Spleen (tissue), 11 donors: ENCODE measurements around the gene MAST4. TPM values are rescaled to one million over a fixed set of nuclear protein-coding genes. Genes with fewer than 3 reads are reported as not detected.

Source experiments
- DNase-seq: peaks from one replicate; pipeline ENCODE4 v3.0.0-alpha.2; 2020
- H3K27ac ChIP-seq, 8 donors: fragments of 200-600 bp; sonication (generic) in 7 of 8; 1 replicate in 4 of 8; 2 replicates in 4 of 8; pipeline versions ENCODE4 v1.5.0 to v1.8.0; 2016 to 2021; ENCODE audit warnings: inconsistent platforms in 4 of 8, mild to moderate bottlenecking in 4 of 8, moderate library complexity in 1 of 8
- H3K27me3 ChIP-seq, 7 donors: fragments of 200-600 bp; sonication (generic) in 6 of 7; replicated peaks in 1 of 7; 1 replicate in 4 of 7; 2 replicates in 3 of 7; pipeline versions ENCODE4 v1.5.0 to v1.8.0; 2016 to 2021; ENCODE audit warnings: inconsistent platforms in 3 of 7, mild to moderate bottlenecking in 1 of 7
- H3K36me3 ChIP-seq, 6 donors: fragments of 200-600 bp; sonication (generic) in 5 of 6; 1 replicate in 4 of 6; 2 replicates in 2 of 6; pipeline versions ENCODE4 v1.5.0 to v1.8.0; 2016 to 2021; ENCODE audit warnings: inconsistent platforms in 2 of 6
- H3K4me1 ChIP-seq, 6 donors: fragments of 200-600 bp; sonication (generic) in 5 of 6; 1 replicate in 3 of 6; 2 replicates in 3 of 6; pipeline versions ENCODE4 v1.5.0 to v1.8.0; 2016 to 2021; ENCODE audit warnings: inconsistent platforms in 3 of 6
- H3K4me3 ChIP-seq, 8 donors: fragments of 200-600 bp; sonication (generic) in 7 of 8; 1 replicate in 4 of 8; 2 replicates in 4 of 8; pipeline versions ENCODE4 v1.5.0 to v1.8.0; 2016 to 2021; ENCODE audit warnings: inconsistent platforms in 4 of 8, mild to moderate bottlenecking in 4 of 8, moderate library complexity in 2 of 8
- H3K9me3 ChIP-seq, 8 donors: fragments of 200-600 bp; sonication (generic) in 7 of 8; 1 replicate in 4 of 8; 2 replicates in 4 of 8; pipeline versions ENCODE4 v1.5.0 to v1.8.0; 2016 to 2021; ENCODE audit warnings: inconsistent platforms in 4 of 8
- POLR2A ChIP-seq, 3 donors: fragments of 450-650 bp; IDR thresholded peaks; one replicate each; pipeline ENCODE4 v1.5.1; 2017; ENCODE audit warnings: antibody characterized with exemption in 3 of 3, mild to moderate bottlenecking in 1 of 3
- POLR2AphosphoS5 ChIP-seq, 3 donors: sonication (generic); formaldehyde crosslinking; IDR thresholded peaks; one replicate each; pipeline ENCODE4 v1.5.1; 2017; ENCODE audit warnings: antibody characterized with exemption in 3 of 3
- WGBS, 5 donors: extraction: QIAGEN DNeasy Blood & Tissue Kit in 3 of 5; methylation state at CpG; one replicate each; pipeline versions ENCODE4 v1.1.5 to v1.1.7; 2013 to 2018; 5-methylcytosine and 5-hydroxymethylcytosine counted together
- intact Hi-C: fragments of 100-400 bp; cut with DNase I; formaldehyde crosslinking; loops from one replicate; pipeline ENCODE4 v1.15.0; 2023; ENCODE audit warnings: low total_unique reads
- polyA plus RNA-seq, 3 donors: library from polyadenylated mRNA; stranded (reverse); fragments of 200-250 nt; gene quantifications; one replicate each; pipeline ENCODE4 v1.2.1, GENCODE V29; 2013
- total RNA-seq, 7 donors: library from RNA; depleted of rRNA in 3 of 7; stranded (reverse); fragments of >200 nt in 3 of 7; fragmentation: NEBNext Ultra II Directional in 4 of 7; extraction: Animal tissue kit (Norgen Biotek cat#: 25700) in 4 of 7; gene quantifications; one replicate each; pipeline versions ENCODE4 v1.1.0 to v1.2.1, GENCODE V29; 2016 to 2021
- TF ChIP-seq, protein P1 (sequence below), 11 experiments: fragments of 200-600 bp in 7 of 11; fragments of 450-650 bp in 4 of 11; sonication (generic) in 4 of 11; IDR thresholded peaks in 8 of 11; conservative IDR thresholded peaks in 3 of 11; 1 replicate in 7 of 11; 2 replicates in 4 of 11; pipeline versions ENCODE4 v1.4.0 to v1.8.0; 2016 to 2021; ENCODE audit warnings: antibody characterized with exemption in 11 of 11, inconsistent platforms in 4 of 11, mild to moderate bottlenecking in 1 of 11
- donor health status: healthy with polysubstance abuse.
- donor health status: DM: no; HTN: no; CAD: no; lungs with moderate emphysema.
- donor health status: DM: no; HTN: no; CAD: no.
- donor health status: Bipolar disorder and iron deficiency.
- donor health status: healthy.
- donor health status: DM: no; HTN: no; CAD: no.
- donor health status: DM: yes; HTN: yes; CAD: no.

The MAST4 gene
- total and polyA plus RNA-seq, 10 donors = 2.5 to 43.7 (median 25.4) TPM

DNA sequence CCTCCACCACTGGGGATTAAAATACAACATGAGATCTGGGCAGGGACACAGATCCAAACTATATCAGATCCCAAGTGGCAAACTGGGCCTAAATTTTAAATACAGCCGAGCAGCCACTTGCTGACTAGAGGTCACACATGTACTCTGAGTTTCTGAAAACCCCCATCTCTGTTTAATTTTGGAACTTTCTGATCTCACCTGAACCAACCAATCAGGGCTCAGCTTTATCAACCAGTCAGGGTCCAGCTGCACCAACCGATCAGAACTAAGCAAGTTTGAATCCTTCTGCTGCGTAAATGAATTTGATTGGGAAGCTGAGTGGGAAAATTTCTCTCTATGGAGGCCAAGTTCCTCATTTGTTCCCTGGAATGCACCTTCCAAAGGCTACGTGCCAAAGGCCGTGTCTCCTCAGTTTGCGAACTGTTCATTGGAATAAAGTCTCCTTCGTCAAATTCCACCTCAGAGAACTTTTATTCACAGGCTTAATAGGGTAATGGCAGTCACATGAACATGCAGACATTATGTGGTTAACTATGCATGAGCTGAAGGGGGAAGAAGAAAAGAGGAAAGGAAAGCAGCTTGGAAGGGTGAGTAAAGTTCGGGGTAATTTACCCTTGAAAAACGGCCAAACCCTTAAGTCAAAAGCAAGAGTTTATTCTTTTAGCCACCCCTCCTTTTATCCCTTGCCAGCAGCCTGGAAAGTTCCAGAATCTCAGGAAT is 596.7 kb downstream of the MAST4 start:
- 45 to 58% (median 55%) methylated on average over 9 of the region's 9 CpGs for WGBS, 5 donors
- intact Hi-C loops = no loop called here
- H3K27ac ChIP-seq = peak overlapping the region; percentile 3 to 88 (median 78)
- H3K9me3 ChIP-seq = peaks cover 0 to 6% (median 0%) of the 10 kb centered on the region in 8 donors
- peaks cover 11 to 97% (median 71%) of the 10 kb centered on the region in 6 donors for H3K4me1 ChIP-seq
- peaks cover 0 to 20% (median 0%) of the 10 kb centered on the region in 6 donors for H3K36me3 ChIP-seq
- TF ChIP-seq, protein P1, sequence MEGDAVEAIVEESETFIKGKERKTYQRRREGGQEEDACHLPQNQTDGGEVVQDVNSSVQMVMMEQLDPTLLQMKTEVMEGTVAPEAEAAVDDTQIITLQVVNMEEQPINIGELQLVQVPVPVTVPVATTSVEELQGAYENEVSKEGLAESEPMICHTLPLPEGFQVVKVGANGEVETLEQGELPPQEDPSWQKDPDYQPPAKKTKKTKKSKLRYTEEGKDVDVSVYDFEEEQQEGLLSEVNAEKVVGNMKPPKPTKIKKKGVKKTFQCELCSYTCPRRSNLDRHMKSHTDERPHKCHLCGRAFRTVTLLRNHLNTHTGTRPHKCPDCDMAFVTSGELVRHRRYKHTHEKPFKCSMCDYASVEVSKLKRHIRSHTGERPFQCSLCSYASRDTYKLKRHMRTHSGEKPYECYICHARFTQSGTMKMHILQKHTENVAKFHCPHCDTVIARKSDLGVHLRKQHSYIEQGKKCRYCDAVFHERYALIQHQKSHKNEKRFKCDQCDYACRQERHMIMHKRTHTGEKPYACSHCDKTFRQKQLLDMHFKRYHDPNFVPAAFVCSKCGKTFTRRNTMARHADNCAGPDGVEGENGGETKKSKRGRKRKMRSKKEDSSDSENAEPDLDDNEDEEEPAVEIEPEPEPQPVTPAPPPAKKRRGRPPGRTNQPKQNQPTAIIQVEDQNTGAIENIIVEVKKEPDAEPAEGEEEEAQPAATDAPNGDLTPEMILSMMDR (IDR thresholded peaks at IDR 0.05 in 8 of 11, conservative IDR thresholded peaks at IDR 0.05 in 3 of 11) = no peak
- TF ChIP-seq POLR2AphosphoS5 (IDR thresholded peaks at IDR 0.05) = no peak
- no peak for DNase-seq
- H3K27me3 ChIP-seq = no peaks in the 10 kb centered on the region
- peak overlapping the region in 7 of 8 donors; percentile 43 to 77 (median 48) for H3K4me3 ChIP-seq

DNA sequence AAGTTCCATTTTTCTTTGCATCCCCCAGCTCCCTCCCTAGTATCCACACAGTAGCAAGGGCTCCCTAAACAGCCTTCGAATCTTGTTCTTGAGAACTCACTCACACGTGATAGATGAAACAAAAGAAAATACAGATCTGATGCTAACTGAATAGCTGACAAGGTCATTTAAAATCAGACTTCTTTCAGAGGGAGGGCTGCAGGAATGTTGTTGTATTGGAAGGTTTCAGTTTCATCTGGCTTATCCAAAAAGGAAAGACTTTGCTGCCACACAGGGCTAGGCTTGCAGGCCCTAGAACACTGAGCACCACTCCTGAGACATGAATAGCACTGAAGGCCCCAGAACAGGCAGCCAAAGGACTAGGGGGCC is 597.2 kb downstream of the MAST4 start:
- peaks cover 0 to 20% (median 0%) of the 10 kb centered on the region in 6 donors for H3K36me3 ChIP-seq
- peak overlapping the region; percentile 12 to 77 (median 46) for H3K4me3 ChIP-seq
- no peaks in the 10 kb centered on the region for H3K27me3 ChIP-seq
- WGBS, 5 donors = 23 to 34% (median 33%) methylated on average over 2 of the region's 2 CpGs
- no peak for DNase-seq
- peak overlapping the region; percentile 3 to 88 (median 78) for H3K27ac ChIP-seq
- intact Hi-C loops = no loop called here
- no peak for TF ChIP-seq POLR2AphosphoS5 (IDR thresholded peaks at IDR 0.05)
- TF ChIP-seq, protein P1 (IDR thresholded peaks at IDR 0.05 in 8 of 11, conservative IDR thresholded peaks at IDR 0.05 in 3 of 11) = no peak
- no peak for TF ChIP-seq POLR2A (IDR thresholded peaks at IDR 0.05)
- peaks cover 6 to 97% (median 71%) of the 10 kb centered on the region in 6 donors for H3K4me1 ChIP-seq
- peaks cover 0 to 6% (median 0%) of the 10 kb centered on the region in 8 donors for H3K9me3 ChIP-seq

DNA sequence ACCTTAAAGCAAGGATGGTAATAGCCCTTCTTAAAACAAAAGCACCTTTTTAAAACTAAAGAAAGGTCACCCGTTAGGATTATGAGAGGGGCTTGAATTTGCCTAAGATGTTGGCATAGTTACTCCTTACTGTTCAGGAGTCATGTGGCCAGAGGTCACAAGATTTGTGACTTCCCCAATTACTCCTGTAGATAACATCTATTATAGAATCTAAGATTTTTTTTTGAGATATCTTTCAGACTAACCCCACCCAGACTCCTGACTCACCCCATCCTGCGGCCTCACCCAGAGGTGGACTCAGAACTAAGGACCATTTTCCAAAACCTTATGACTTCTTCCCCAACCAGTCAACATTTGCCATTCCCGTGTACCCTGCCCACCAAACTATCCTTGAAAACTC is 598.0 kb downstream of the MAST4 start:
- TF ChIP-seq POLR2A (IDR thresholded peaks at IDR 0.05) (no peak), POLR2AphosphoS5 (IDR thresholded peaks at IDR 0.05) (no peak)
- TF ChIP-seq, protein P1 (IDR thresholded peaks at IDR 0.05 in 8 of 11, conservative IDR thresholded peaks at IDR 0.05 in 3 of 11) = no peak
- WGBS, 5 donors = 61 to 74% (median 65%) methylated on average over 3 of the region's 3 CpGs
- Histone ChIP-seq H3K27ac (peak overlapping the region; percentile 45 to 88 (median 78)), H3K4me3 (peak overlapping the region; percentile 37 to 77 (median 46)), H3K9me3 (peaks cover 0 to 6% (median 0%) of the 10 kb centered on the region in 8 donors), H3K4me1 (peaks cover 6 to 97% (median 70%) of the 10 kb centered on the region in 6 donors), H3K36me3 (peaks cover 0 to 20% (median 0%) of the 10 kb centered on the region in 6 donors), H3K27me3 (no peaks in the 10 kb centered on the region)
- intact Hi-C loops = no loop called here
- no peak for DNase-seq
